Stimulated activated CD4-positive, alpha-beta T cell treated with anti-CD3 and anti-CD28 coated beads, Interleukin-12 subunit alpha, Interleukin-12 subunit beta, amount 100 ng/mL, for 4 hours (primary cell): Measurements from ENCODE around the gene OR6T1.

Experiments used
- DNase-seq: peaks from one replicate; pipeline ENCODE4 v3.0.0-alpha.2; 2020

OR6T1 gene, protein sequence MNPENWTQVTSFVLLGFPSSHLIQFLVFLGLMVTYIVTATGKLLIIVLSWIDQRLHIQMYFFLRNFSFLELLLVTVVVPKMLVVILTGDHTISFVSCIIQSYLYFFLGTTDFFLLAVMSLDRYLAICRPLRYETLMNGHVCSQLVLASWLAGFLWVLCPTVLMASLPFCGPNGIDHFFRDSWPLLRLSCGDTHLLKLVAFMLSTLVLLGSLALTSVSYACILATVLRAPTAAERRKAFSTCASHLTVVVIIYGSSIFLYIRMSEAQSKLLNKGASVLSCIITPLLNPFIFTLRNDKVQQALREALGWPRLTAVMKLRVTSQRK

DNA sequence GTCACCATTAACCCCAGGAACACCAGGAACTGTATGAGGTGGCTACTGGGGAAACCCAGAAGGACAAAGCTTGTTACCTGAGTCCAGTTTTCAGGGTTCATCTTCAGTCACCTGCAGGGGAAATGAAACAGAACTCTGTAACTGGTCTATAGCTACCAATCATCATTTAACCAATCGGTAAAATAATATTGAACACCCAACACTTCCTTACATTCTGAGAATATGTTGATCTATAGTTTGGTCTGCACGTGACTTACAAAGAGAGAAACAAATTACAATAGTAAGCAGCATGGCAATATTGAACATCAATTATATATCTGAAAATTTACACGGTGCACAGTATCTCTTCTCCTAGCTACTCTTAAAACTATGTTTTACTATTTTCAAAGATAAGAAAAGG lies at the start of gene OR6T1:
OR6T1 (minus strand) TSS at position 101 of the 400 bp plus-strand sequence; CDS start at position 101, 0 bp downstream.
- DNase-seq, result no peak

DNA sequence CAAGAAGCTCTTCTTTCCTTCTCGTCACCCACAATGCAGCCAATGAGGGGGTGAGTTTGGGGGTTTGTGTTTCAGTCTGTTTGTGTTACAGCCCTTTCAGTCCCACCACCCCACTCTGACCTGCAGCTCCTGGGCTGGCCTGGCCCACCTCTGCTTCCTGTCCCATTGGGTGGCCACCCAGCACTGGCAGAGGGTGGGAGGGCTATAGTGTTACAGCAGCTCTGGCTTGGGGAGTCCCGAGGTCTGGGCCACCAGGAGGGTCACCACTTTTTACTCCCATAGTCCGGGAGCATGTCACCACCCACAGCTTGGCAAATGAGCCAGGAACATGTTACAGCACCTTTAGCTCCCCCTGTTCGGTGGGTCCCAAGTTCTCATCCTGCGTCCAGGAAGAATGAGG lies 35.7 kb upstream of the OR6T1 start:
- DNase-seq, result no peak

DNA sequence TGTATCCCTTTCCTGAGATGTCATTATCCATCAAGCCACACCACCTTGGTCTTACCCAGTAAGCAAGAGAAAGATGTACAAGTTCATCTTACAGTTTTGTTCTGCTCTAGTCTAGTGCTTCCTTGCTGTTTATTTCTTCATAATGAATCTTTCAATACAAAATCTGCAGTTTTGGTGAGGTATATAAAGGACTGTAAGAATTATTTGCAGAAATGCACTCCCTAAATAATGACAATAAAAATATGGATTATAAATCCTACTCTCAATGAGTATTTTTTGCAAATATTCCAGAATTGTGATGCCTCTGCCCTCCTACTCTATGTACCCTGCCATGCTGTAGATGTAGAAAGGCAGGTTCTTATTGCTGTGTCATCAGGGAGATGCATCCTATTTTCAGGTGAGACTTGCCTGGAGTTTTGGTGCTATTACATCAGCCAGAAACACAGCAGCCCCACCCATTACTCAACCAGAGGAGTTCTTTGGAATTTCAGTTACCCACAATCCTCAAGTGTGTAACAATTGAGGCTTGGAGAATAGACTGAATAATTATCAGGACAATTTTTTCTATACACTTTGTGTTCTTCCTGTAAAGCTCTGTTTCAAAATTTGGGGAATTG lies 34.2 kb upstream of the OR6T1 start, which contains the start of gene OR10S1:
OR10S1 (minus strand) TSS at position 51 of the 617 bp plus-strand sequence. CDS start 117 bp downstream, outside the sequence.
- no peak for DNase-seq

- no peak for DNase-seq
Measured at GRCh38 chr11:123976770-123977560, 33.3 kb upstream of the OR6T1 start.

GRCh38 chr11:123973816-123974215 lies 30.2 kb upstream of the OR6T1 start:
- DNase-seq, result no peak

GRCh38 chr11:123956752-123957151 lies 13.1 kb upstream of the OR6T1 start:
- DNase-seq, result no peak

GRCh38 chr11:123945132-123945531 lies 1.5 kb upstream of the OR6T1 start:
- no peak for DNase-seq

DNA sequence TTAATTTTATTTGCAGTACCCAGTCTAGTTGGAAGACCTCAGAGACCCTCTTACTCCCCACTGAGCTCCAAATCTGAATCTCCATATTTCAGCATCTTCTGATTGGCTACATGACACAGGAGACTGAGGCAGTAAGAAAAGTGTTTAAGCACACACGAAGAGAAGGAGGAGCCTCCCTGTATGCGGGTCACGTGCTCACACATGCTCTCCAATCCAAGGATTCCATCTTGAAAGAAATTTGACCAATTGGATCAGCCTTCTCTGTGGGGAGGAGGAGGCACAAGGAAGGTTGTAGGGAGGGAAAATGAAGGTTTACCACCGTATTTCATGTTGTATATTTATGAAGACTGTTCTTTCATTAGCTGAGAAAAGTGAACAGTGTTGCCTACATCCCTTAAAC lies 1.2 kb downstream of the OR6T1 start:
- DNase-seq, result no peak

GRCh38 chr11:123939317-123939716 lies 4.3 kb downstream of the OR6T1 start, which contains the start of gene OR4D5:
OR4D5 (plus strand) TSS chr11:123939617; CDS start chr11:123939617, 0 bp downstream.
- DNase-seq, result no peak

DNA sequence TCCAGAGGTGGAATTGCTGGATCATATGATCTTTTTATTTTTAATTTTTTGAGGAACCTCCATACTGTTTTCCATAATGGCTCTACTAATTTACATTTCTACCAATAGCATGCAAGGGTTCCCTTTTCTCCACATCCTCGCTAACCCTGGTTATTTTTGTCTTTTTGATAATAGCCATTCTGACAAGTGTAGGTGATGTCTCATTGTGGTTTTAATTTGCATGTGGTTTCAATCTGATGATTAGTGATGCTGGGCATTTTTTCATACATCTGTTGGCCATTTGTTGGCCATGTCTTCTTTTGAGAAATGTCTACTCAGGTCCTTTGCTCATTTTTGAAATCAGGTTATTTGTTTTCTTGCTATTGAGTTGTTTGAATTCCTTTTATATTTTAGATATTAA lies 19.6 kb downstream of the OR6T1 start:
- DNase-seq, result no peak

- no peak for DNase-seq
Measured at GRCh38 chr11:123920943-123921342, 22.7 kb downstream of the OR6T1 start.

- DNase-seq, result no peak
Measured at GRCh38 chr11:123905826-123906225, 37.8 kb downstream of the OR6T1 start.

- DNase-seq, result no peak
Measured at GRCh38 chr11:123904932-123905331, 38.7 kb downstream of the OR6T1 start.

DNA sequence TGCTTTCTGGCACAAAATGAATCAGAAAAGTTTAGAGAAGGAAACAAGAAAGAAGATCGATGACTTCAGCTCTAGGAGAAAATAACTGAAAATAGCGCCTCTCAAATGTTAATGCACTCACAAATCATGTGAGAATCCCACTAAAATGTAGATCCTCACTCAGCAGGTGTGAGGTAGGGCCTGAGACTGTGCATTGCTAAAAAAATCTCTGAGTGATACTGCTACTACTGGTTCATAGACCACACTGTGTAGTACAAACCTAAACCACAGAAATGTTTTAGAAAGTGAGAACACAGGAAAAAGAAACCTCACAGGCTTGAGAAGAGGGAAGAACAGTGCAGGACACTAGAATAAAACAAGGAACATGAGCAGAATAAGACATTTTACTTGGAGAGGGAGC lies 39.7 kb downstream of the OR6T1 start:
- DNase-seq, result no peak

DNA sequence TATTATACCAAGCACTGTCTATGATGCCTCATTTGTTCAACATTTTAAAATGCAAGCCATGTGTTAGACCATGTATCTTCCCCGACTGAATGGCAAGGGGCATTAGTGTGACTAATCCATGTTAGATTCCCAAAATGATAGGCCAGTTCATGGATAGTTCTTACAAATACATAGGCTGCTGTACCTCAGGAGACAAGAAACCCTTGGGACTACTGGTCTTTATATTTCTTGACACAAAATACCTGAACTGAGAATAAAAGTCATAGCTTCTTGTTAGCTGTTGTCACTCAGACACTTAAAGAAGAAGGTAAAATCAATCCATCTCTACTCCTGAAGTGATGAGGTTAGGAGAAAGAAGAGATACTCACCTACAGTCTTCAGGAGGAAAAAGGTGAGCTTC lies 41.8 kb downstream of the OR6T1 start, which contains the start of gene OR8D4:
OR8D4 (plus strand) TSS at position 301 of the 400 bp plus-strand sequence. CDS start 4,265 bp downstream, outside the sequence.
- DNase-seq, result no peak

- DNase-seq, result no peak
Measured at GRCh38 chr11:123899792-123900191, 43.8 kb downstream of the OR6T1 start.
